ENCODE results near the gene ZC3H7B.
"Not testable (repeated sequence)": the region's sequence is repeated elsewhere in the genome, so short reads cannot be mapped to it uniquely, and the experiment has no call there.

DNA sequence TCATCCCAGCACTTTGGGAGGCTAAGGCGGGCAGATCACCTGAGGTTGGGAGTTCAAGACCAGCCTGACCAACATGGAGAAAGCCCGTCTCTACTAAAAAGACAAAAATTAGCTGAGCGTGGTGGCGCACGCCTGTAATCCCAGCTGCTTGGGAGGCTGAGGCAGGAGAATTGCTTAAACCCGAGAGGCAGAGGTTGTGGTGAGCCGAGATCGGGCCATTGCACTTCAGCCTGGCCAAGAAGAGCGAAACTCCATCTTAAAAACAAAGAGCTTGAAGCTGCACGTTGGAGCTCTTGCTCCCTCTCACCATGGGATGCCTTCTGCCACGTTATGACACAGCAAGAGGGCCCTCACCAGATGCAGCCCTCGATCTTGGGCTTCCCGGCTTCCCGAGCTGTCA is 101.5 kb downstream of the ZC3H7B start:
- not testable (repeated sequence) for TF ChIP-seq CTCF (conservative IDR thresholded peaks at IDR 0.05; ENCODE audit: low read length); EZH2phosphoT487 (IDR thresholded peaks at IDR 0.05; ENCODE audit: borderline replicate concordance)
